Measurements from ENCODE around the gene SEC23A. TPM values are rescaled to one million over a fixed set of nuclear protein-coding genes. Genes with fewer than 3 reads are reported as not detected.
"Not testable (repeated sequence)": the region's sequence is repeated elsewhere in the genome, so short reads cannot be mapped to it uniquely, and the experiment has no call there.

The SEC23A gene
- polyA plus RNA-seq, 2 of the 4 experiments (the other 2 are of a cell fraction): 96.4 to 176 TPM

- TF ChIP-seq ATOH8 (CRISPR knock-in tag; IDR thresholded peaks at IDR 0.05; ENCODE audit: low read depth) (no peak), JUNB (IDR thresholded peaks at IDR 0.05) (no peak), ZC3H11A (IDR thresholded peaks at IDR 0.05) (no peak), HMGXB4 (CRISPR knock-in tag; IDR thresholded peaks at IDR 0.05; ENCODE audit: borderline replicate concordance) (no peak), ZSCAN20 (CRISPR knock-in tag; IDR thresholded peaks at IDR 0.05) (no peak), CEBPB (IDR thresholded peaks at IDR 0.05) (no peak)
Observed at GRCh38 chr14:39071096-39071495, 31.9 kb downstream of the SEC23A start (continued).

- Histone ChIP-seq H3K4me2 (no peak overlapping the region), H3K27ac (no peak overlapping the region), H3K4me1 (no peaks in the 10 kb centered on the region), H3K4me3 (no peak overlapping the region), H3K9me3 (no peaks in the 10 kb centered on the region)
- DNase-seq (ENCODE audit: low read depth in 1 of 2, low spot score in 1 of 2): no peak
- ChIA-PET POLR2A (no interaction called here), CTCF (no interaction called here)
- WGBS (ENCODE audit: missing lambda C conversion rate): 92% methylated on average over 5 of the region's 5 CpGs
- no peak for ATAC-seq
- TF ChIP-seq JUNB (IDR thresholded peaks at IDR 0.05): no peak
- no peak for TF ChIP-seq HOXB13 (CRISPR knock-in tag; IDR thresholded peaks at IDR 0.05; ENCODE audit: low read depth)
- TF ChIP-seq NR3C1 (IDR thresholded peaks at IDR 0.05): no peak
- no peak for TF ChIP-seq RAD21 (conservative IDR thresholded peaks at IDR 0.05 in 1 of 2, IDR thresholded peaks at IDR 0.05 in 1 of 2)
- no peak for TF ChIP-seq FOXS1 (CRISPR knock-in tag; IDR thresholded peaks at IDR 0.05)
- no peak for FAIRE-seq
Observed at GRCh38 chr14:39069923-39070322, 33.1 kb downstream of the SEC23A start.

- DNase-seq (ENCODE audit: low read depth in 1 of 2, low spot score in 1 of 2); H3K4me2 ChIP-seq; H3K27ac ChIP-seq; H3K9me3 ChIP-seq; POLR2A ChIA-PET; ATAC-seq; CTCF ChIA-PET; FAIRE-seq; H3K4me3 ChIP-seq; H3K4me1 ChIP-seq: not testable (repeated sequence)
- WGBS (ENCODE audit: missing lambda C conversion rate): 95% methylated on average over 7 of the region's 7 CpGs
Observed at GRCh38 chr14:39069169-39069805, 33.7 kb downstream of the SEC23A start.

GRCh38 chr14:39060818-39061437 is 42.1 kb downstream of the SEC23A start:
- CTCF ChIA-PET: no interaction called here
- no peak for FAIRE-seq
- Histone ChIP-seq H3K27ac (no peak overlapping the region), H3K4me2 (no peak overlapping the region), H3K9me3 (peaks cover 23% of the 10 kb centered on the region), H3K4me3 (no peak overlapping the region), H3K4me1 (no peaks in the 10 kb centered on the region)
- no peak for DNase-seq (ENCODE audit: low read depth in 1 of 2, low spot score in 1 of 2)
- no peak for ATAC-seq
- 93% methylated on average over 4 of the region's 4 CpGs for WGBS (ENCODE audit: missing lambda C conversion rate)
- POLR2A ChIA-PET: no interaction called here
- TF ChIP-seq NFE2L2 (conservative IDR thresholded peaks at IDR 0.05; ENCODE audit: low read length): no peak
- no peak for TF ChIP-seq ZC3H11A (IDR thresholded peaks at IDR 0.05)
- TF ChIP-seq RFX5 (IDR thresholded peaks at IDR 0.05): no peak
- TF ChIP-seq ZFP36 (IDR thresholded peaks at IDR 0.05; ENCODE audit: borderline replicate concordance, partially characterized antibody): no peak
- no peak for TF ChIP-seq REST (IDR thresholded peaks at IDR 0.05)
- TF ChIP-seq USF2 (IDR thresholded peaks at IDR 0.05): no peak
- TF ChIP-seq FOSB (CRISPR knock-in tag; IDR thresholded peaks at IDR 0.05): no peak
- no peak for TF ChIP-seq RARB (CRISPR knock-in tag; IDR thresholded peaks at IDR 0.05)
- no peak for TF ChIP-seq TFCP2L1 (CRISPR knock-in tag; IDR thresholded peaks at IDR 0.05)
- no peak for TF ChIP-seq NR3C1 (IDR thresholded peaks at IDR 0.05)
- TF ChIP-seq MAFK (IDR thresholded peaks at IDR 0.05; ENCODE audit: partially characterized antibody): no peak
- no peak for TF ChIP-seq RNF2 (IDR thresholded peaks at IDR 0.05; ENCODE audit: borderline replicate concordance, low read depth)
- TF ChIP-seq PHF8 (IDR thresholded peaks at IDR 0.05; ENCODE audit: borderline replicate concordance, low read depth): no peak
- TF ChIP-seq HOXB13 (CRISPR knock-in tag; IDR thresholded peaks at IDR 0.05; ENCODE audit: low read depth): no peak
- TF ChIP-seq HMGXB4 (CRISPR knock-in tag; IDR thresholded peaks at IDR 0.05; ENCODE audit: borderline replicate concordance): no peak

All from A549 (cell line).